Progenitor cell of endocrine pancreas (in vitro differentiated cells): Measurements from ENCODE around the gene RC3H1. TPM values are rescaled to one million over a fixed set of nuclear protein-coding genes. Genes with fewer than 3 reads are reported as not detected.
"Not testable (repeated sequence)": the region's sequence is repeated elsewhere in the genome, so short reads cannot be mapped to it uniquely, and the experiment has no call there.

Experiments
- DNase-seq: peaks from one replicate; pipeline ENCODE4 v3.0.0; 2021; ENCODE audit warnings: low spot score; ENCODE audit not compliant: unreplicated experiment
- H3K27ac Mint-ChIP-seq: 2 replicates; pipeline ENCODE4 v1.8.0; 2021; ENCODE audit warnings: mild to moderate bottlenecking, moderate library complexity, mixed read lengths
- H3K27me3 Mint-ChIP-seq: 2 replicates; pipeline ENCODE4 v1.8.0; 2021; ENCODE audit warnings: mixed read lengths
- H3K36me3 Mint-ChIP-seq: 2 replicates; pipeline ENCODE4 v1.8.0; 2022; ENCODE audit warnings: mixed read lengths; ENCODE audit not compliant: insufficient read depth
- H3K4me1 Mint-ChIP-seq: 2 replicates; pipeline ENCODE4 v1.8.0; 2021; ENCODE audit warnings: low read depth, mixed read lengths
- H3K4me3 Mint-ChIP-seq: 2 replicates; pipeline ENCODE4 v1.8.0; 2021; ENCODE audit warnings: low read depth, mild to moderate bottlenecking, moderate library complexity, mixed read lengths
- H3K9me3 Mint-ChIP-seq: 2 replicates; pipeline ENCODE4 v1.8.0; 2021; ENCODE audit warnings: low read depth, mixed read lengths
- CTCF ChIP-seq: fragments of 200-600 bp; sonication (generic); IDR thresholded peaks from one replicate; pipeline ENCODE4 v1.5.0; 2021; ENCODE audit warnings: antibody characterized with exemption, mild to moderate bottlenecking; ENCODE audit not compliant: unreplicated experiment
- total RNA-seq: library from RNA; stranded (reverse); gene quantifications from 2 replicates; pipeline ENCODE4 v1.2.1, GENCODE V29; 2021

Gene RC3H1
- total RNA-seq, 1 donor from 2014 or later: 45.8 TPM

DNA sequence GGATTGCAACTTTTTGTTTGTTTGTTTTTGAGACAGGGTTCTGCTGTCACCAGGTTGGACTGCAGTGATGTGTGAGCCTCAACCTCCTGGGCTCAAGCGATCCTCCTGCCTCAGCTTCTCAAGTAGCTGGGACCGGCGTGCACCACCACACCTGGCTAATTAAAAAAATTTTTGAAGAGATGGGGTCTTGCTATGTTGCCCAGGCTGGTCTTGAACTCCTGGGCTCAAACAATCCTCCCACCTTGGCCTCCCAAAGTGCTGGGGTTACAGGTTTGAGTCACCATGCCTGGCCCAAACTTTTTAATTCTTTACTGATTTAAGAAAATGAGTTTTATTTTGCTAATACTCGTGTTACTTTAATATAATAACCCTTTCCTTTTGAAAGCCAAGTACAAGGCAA is 73.6 kb downstream of the RC3H1 start:
- peaks cover 30% of the 10 kb centered on the region for H3K36me3 Mint-ChIP-seq
- no peak for DNase-seq
- no peak overlapping the region for H3K27ac Mint-ChIP-seq
- H3K4me1 Mint-ChIP-seq: no peaks in the 10 kb centered on the region
- no peak for TF ChIP-seq CTCF
- no peaks in the 10 kb centered on the region for H3K9me3 Mint-ChIP-seq
- H3K27me3 Mint-ChIP-seq: no peaks in the 10 kb centered on the region
- no peak overlapping the region for H3K4me3 Mint-ChIP-seq

GRCh38 chr1:173946380-173946921 is 75.7 kb downstream of the RC3H1 start:
- Mint-ChIP-seq H3K9me3 (no peaks in the 10 kb centered on the region), H3K4me1 (no peaks in the 10 kb centered on the region), H3K27me3 (no peaks in the 10 kb centered on the region), H3K4me3 (no peak overlapping the region), H3K27ac (no peak overlapping the region), H3K36me3 (peaks cover 33% of the 10 kb centered on the region)
- TF ChIP-seq CTCF: no peak
- no peak for DNase-seq

- no peak for DNase-seq
- Mint-ChIP-seq H3K36me3 (peaks cover 19% of the 10 kb centered on the region), H3K4me1 (peaks cover 5% of the 10 kb centered on the region), H3K27me3 (no peaks in the 10 kb centered on the region), H3K27ac (no peak overlapping the region), H3K4me3 (no peak overlapping the region), H3K9me3 (no peaks in the 10 kb centered on the region)
- no peak for TF ChIP-seq CTCF
These were observed 85.1 kb downstream of the RC3H1 start for GRCh38 chr1:173937062-173937461.

GRCh38 chr1:173934440-173934839 is 87.7 kb downstream of the RC3H1 start:
- H3K27me3 Mint-ChIP-seq: no peaks in the 10 kb centered on the region
- no peak for TF ChIP-seq CTCF
- peaks cover 14% of the 10 kb centered on the region for H3K36me3 Mint-ChIP-seq
- H3K27ac Mint-ChIP-seq: peak overlapping the region; percentile 6
- H3K9me3 Mint-ChIP-seq: no peaks in the 10 kb centered on the region
- H3K4me1 Mint-ChIP-seq: peaks cover 10% of the 10 kb centered on the region
- H3K4me3 Mint-ChIP-seq: no peak overlapping the region
- no peak for DNase-seq

DNA sequence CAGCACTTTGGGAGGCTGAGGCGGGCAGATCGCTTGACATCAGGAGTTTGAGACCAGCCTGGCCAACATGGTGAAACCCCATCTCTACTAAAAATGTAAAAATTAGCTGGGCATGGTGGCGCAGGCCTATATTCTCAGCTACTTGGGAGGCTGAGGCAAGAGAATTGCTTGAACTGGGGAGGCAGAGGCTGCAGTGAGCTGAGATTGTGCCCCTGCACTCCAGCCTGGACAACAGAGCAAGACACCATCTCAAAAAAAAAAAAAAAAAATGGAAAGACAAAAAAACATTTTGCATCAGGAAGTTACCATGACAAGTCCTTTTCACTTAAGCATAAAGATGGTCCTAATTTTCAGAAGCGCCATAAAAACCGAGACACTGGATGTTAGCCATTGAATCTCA is 91.6 kb downstream of the RC3H1 start:
- H3K4me3 Mint-ChIP-seq, H3K9me3 Mint-ChIP-seq, DNase-seq, H3K27me3 Mint-ChIP-seq, H3K27ac Mint-ChIP-seq, H3K36me3 Mint-ChIP-seq: not testable (repeated sequence)
- H3K4me1 Mint-ChIP-seq: peaks cover 14% of the 10 kb centered on the region
